Right lobe of liver (tissue), 6 donors: ENCODE data around the gene CTRB1. TPM values are rescaled to one million over a fixed set of nuclear protein-coding genes. Genes with fewer than 3 reads are reported as not detected.
A peak's percentile ranks its signal among the peaks of the same experiment; 100 is the strongest.

Experiments
- ATAC-seq, 4 donors: fragments of 200-7000 bp; cut with Tn5 transposase; one replicate each; pipeline ENCODE4 v1.9.1; 2020; ENCODE audit warnings: mild to moderate bottlenecking in 4 of 4, moderate library complexity in 4 of 4
- DNase-seq, 3 donors: peaks; one replicate each; pipeline ENCODE4 v3.0.0-alpha.2; 2020
- H3K27ac ChIP-seq, 3 donors: fragments of 200-600 bp; one replicate each; pipeline ENCODE4 v1.8.0; 2022
- H3K27me3 ChIP-seq, 2 donors: fragments of 200-600 bp; one replicate each; pipeline ENCODE4 v1.8.0; 2022
- H3K36me3 ChIP-seq, 4 donors: fragments of 200-600 bp; sonication (generic) in 1 of 4; one replicate each; pipeline versions ENCODE4 v1.5.1 to v1.8.0; 2017 to 2022; ENCODE audit warnings: control low read depth in 1 of 4
- H3K4me1 ChIP-seq, 4 donors: fragments of 200-600 bp; sonication (generic) in 1 of 4; one replicate each; pipeline versions ENCODE4 v1.5.1 to v1.8.0; 2017 to 2022; ENCODE audit warnings: control low read depth in 1 of 4
- H3K4me3 ChIP-seq, 3 donors: fragments of 200-600 bp; one replicate each; pipeline ENCODE4 v1.8.0; 2022
- H3K9me3 ChIP-seq, 4 donors: fragments of 200-600 bp; sonication (generic) in 1 of 4; one replicate each; pipeline versions ENCODE4 v1.5.1 to v1.8.0; 2017 to 2022; ENCODE audit warnings: control low read depth in 1 of 4
- POLR2A ChIP-seq: fragments of 450-650 bp; IDR thresholded peaks from one replicate; pipeline ENCODE4 v1.6.1; 2017; ENCODE audit warnings: antibody characterized with exemption, mild to moderate bottlenecking
- WGBS: methylation state at CpG from one replicate; pipeline ENCODE4 v1.1.6; 2018; ENCODE audit warnings: low coverage, low lambda C conversion rate; ENCODE audit not compliant: insufficient coverage; ENCODE audit errors: missing lambda C conversion rate; 5-methylcytosine and 5-hydroxymethylcytosine counted together
- intact Hi-C, 2 donors: fragments of 100-400 bp; cut with DNase I; formaldehyde crosslinking; loops; one replicate each; pipeline versions ENCODE4 v1.11.2 to v1.14.1; 2022
- total RNA-seq, 6 experiments: library from RNA; depleted of rRNA in 2 of 6; stranded (reverse); fragments of >200 nt in 2 of 6; fragmentation: NEBNext Ultra II Directional in 3 of 6; extraction: Animal tissue kit (Norgen Biotek cat#: 25700) in 3 of 6; gene quantifications; one replicate each; pipeline versions ENCODE4 v1.1.0 to v1.2.4, GENCODE V29; 2016 to 2023
- TF ChIP-seq, protein P1 (sequence below), 4 donors: fragments of 200-600 bp in 3 of 4; fragments of 450-650 bp in 1 of 4; IDR thresholded peaks; one replicate each; pipeline versions ENCODE4 v1.5.1 to v1.8.0; 2016 to 2022; ENCODE audit warnings: antibody characterized with exemption in 4 of 4, mild to moderate bottlenecking in 2 of 4
- donor health status: DM: no; HTN: yes; CAD: no.
- donor health status: DM: no; HTN: no; CAD: no.
- donor health status: DM: no; HTN: no; CAD: no.
- donor health status: DM: no; HTN: yes; CAD: no.
- donor health status: DM: no; HTN: yes; CAD: no.

Gene CTRB1
- total RNA-seq, 6 experiments from 2014 or later, result not detected

DNA sequence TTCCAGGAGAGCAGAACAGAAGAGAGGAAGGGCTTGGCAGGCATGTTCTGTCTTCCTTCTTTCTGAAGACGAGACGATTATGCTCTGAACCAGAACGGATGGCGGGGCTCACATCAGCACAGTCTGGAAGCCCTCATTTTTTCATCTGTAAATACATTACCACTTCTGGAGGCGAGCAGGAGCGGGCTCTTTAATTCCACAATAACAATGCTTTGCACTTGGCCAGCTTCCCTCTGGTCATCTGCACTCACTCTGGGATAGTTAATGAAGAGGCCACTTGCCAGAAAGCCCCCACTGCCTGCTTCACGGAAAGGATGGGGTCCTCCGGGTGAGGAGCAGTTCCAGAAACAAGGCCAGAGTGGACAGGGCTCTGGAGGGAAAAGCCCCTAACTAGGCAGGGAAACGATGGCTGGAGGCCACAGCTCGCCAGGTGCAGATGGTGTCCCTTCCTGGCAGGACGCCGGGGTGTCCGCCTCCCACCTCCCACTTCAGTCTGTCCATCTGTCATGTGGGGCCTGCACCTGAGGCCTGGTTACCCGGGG lies 45.7 kb downstream of the CTRB1 start:
- intact Hi-C loops, result no loop called here
- peaks cover 0 to 39% (median 23%) of the 10 kb centered on the region in 4 donors for H3K4me1 ChIP-seq
- TF ChIP-seq, protein P1, sequence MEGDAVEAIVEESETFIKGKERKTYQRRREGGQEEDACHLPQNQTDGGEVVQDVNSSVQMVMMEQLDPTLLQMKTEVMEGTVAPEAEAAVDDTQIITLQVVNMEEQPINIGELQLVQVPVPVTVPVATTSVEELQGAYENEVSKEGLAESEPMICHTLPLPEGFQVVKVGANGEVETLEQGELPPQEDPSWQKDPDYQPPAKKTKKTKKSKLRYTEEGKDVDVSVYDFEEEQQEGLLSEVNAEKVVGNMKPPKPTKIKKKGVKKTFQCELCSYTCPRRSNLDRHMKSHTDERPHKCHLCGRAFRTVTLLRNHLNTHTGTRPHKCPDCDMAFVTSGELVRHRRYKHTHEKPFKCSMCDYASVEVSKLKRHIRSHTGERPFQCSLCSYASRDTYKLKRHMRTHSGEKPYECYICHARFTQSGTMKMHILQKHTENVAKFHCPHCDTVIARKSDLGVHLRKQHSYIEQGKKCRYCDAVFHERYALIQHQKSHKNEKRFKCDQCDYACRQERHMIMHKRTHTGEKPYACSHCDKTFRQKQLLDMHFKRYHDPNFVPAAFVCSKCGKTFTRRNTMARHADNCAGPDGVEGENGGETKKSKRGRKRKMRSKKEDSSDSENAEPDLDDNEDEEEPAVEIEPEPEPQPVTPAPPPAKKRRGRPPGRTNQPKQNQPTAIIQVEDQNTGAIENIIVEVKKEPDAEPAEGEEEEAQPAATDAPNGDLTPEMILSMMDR (IDR thresholded peaks at IDR 0.05), result no peak
- TF ChIP-seq POLR2A, result no peak
- ATAC-seq (peak; percentile 1 to 13 (median 2)), DNase-seq (peak in 1 of 3 donors; percentile 60)
- no peaks in the 10 kb centered on the region for H3K27me3 ChIP-seq
- no peaks in the 10 kb centered on the region for H3K36me3 ChIP-seq
- peak overlapping the region; percentile 89 to 96 (median 92) for H3K27ac ChIP-seq
- WGBS, result 11% methylated on average over 10 of the region's 14 CpGs
- H3K9me3 ChIP-seq, result no peaks in the 10 kb centered on the region
- H3K4me3 ChIP-seq, result peak overlapping the region; percentile 85 to 98 (median 95)

DNA sequence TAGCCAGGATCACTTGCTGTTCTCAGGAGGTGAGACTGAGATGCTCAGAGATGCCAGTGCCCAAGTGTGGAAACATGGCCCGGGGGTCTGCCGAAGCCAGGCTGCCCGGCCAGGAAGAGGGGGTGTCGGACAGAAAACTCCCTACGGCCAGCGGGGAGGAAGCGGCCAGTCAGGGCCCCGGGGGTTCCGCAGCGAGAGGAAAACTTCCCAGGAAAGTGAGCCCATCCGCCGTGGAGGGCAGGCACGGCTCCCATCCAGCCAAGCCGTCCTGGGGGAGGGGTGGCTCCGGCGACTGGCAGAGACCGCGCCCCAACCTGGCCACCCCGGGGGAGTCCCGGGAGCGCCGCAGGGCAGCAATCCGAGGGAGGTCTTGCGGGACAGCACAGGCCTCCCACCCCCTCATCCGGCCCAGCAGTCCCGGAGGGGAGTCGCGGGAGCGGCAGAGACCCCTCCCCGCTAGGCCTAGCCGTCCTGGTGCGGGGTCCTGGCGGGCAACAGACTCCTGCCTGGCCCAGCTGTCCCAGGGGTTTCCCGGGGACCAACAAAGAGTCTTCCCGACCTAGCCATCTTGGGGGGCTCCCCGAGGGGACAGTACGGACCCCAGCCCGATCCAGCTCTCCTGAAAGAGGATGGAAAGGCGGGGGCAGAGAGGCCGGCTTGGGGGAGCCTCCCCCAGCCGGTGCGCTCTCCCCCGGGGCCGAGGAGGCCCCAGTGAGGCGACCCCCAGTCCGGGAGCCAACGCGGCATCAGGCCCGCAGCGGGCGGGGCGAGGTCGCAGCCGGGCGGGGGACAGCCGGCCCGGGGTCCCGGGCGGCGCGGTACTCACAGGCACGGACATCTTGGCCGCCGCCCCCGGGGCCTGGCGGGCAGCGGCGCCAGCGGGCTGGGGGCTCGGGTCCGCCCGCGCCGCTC lies 46.5 kb downstream of the CTRB1 start:
- TF ChIP-seq, protein P1 (IDR thresholded peaks at IDR 0.05), result no peak
- Histone ChIP-seq H3K4me1 (peaks cover 0 to 39% (median 23%) of the 10 kb centered on the region in 4 donors), H3K36me3 (no peaks in the 10 kb centered on the region), H3K27ac (peak overlapping the region; percentile 89 to 96 (median 92)), H3K27me3 (no peaks in the 10 kb centered on the region), H3K4me3 (peak overlapping the region; percentile 85 to 98 (median 95)), H3K9me3 (no peaks in the 10 kb centered on the region)
- WGBS, result 0% methylated on average over 1 of the region's 74 CpGs
- ATAC-seq (peak; percentile 31 to 45 (median 38)), DNase-seq (peak; percentile 76 to 77 (median 76))
- intact Hi-C loops, result no loop called here

DNA sequence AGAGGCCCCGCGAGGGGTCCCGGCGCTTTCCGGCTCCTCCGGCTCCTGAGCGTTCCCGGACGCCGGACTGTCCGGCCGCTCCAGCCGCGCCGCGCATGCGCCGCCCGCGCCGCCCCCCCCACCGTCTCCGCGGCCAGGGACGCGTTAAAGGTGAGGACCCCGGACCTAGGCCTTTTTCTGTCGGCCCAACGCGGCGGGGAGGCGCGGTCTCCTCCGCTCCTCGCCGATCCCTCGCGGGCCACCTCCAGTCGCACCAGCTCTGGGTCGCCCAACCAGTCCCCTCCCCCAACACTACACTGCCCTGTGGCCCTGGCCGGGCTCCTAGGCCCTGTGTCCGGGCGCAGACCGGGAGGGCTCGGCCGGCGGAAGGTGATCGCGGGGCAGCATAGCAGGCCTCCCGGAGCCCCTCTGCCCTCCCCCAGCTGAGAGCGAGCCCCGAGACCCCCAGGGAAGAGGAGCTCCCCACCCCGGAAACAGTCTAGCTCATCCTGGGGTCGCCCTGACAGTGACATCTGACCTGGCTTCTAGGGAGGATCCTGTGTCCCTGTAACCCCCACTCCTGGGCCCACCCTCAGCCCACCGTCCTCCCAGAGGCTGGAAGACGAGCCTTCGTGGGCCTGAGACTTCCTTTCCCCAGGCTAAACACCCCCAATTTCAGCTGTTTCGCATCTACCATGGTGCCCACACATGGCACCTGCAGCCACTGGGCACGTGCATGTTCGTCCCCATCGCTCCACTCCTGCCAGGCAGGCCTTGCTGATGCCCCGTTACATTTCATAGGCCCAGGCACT lies 47.3 kb downstream of the CTRB1 start:
- peak; percentile 79 to 84 (median 82) for DNase-seq
- TF ChIP-seq, protein P1 (IDR thresholded peaks at IDR 0.05), result no peak
- TF ChIP-seq POLR2A, result peak; percentile 86
- intact Hi-C loops, result no loop called here
- WGBS, result 17% methylated on average over 18 of the region's 62 CpGs
- H3K27ac ChIP-seq, result peak overlapping the region; percentile 89 to 96 (median 92)
- ATAC-seq, result peak; percentile 25 to 59 (median 57)
- H3K36me3 ChIP-seq, result no peaks in the 10 kb centered on the region
- peak overlapping the region; percentile 85 to 98 (median 95) for H3K4me3 ChIP-seq
- H3K27me3 ChIP-seq, result no peaks in the 10 kb centered on the region
- no peaks in the 10 kb centered on the region for H3K9me3 ChIP-seq
- peaks cover 0 to 39% (median 23%) of the 10 kb centered on the region in 4 donors for H3K4me1 ChIP-seq
